HG03558 (cell line): Measurements from ENCODE around the gene WBP2.
"Not testable (repeated sequence)": the region's sequence is repeated elsewhere in the genome, so short reads cannot be mapped to it uniquely, and the experiment has no call there.

Experiments
- ATAC-seq: cut with Tn5 transposase; IDR thresholded peaks from one replicate; pipeline ENCODE4 v1.9.1; 2021; ENCODE audit warnings: moderate number of reproducible peaks; ENCODE audit not compliant: unreplicated experiment; ENCODE audit errors: extremely low read depth

Gene WBP2

GRCh38 chr17:75891022-75891604 is 36.0 kb upstream of the WBP2 start:
- ATAC-seq = no peak

GRCh38 chr17:75889454-75889853 is 34.3 kb upstream of the WBP2 start:
- ATAC-seq = no peak

GRCh38 chr17:75888484-75888883 is 33.3 kb upstream of the WBP2 start:
- ATAC-seq = no peak

GRCh38 chr17:75885860-75886259 is 30.7 kb upstream of the WBP2 start:
- ATAC-seq = not testable (repeated sequence)

GRCh38 chr17:75885431-75885830 is 30.3 kb upstream of the WBP2 start:
- no peak for ATAC-seq

GRCh38 chr17:75881678-75882454 is 26.7 kb upstream of the WBP2 start:
- ATAC-seq = no peak

GRCh38 chr17:75880266-75880665 is 25.1 kb upstream of the WBP2 start:
- no peak for ATAC-seq

- no peak for ATAC-seq
Measured at GRCh38 chr17:75878174-75878998, 23.3 kb upstream of the WBP2 start, which contains the start of gene TRIM47. Gene TRIM47, minus strand, starts transcription at chr17:75878581. Its CDS starts 33 bp downstream, at chr17:75878548.

- no peak for ATAC-seq
Measured at GRCh38 chr17:75877752-75878173, 22.6 kb upstream of the WBP2 start.

- no peak for ATAC-seq
Measured at GRCh38 chr17:75876938-75877751, 22.0 kb upstream of the WBP2 start.

GRCh38 chr17:75876190-75876937 is 21.2 kb upstream of the WBP2 start:
- ATAC-seq = no peak

- ATAC-seq = no peak
Measured at GRCh38 chr17:75875940-75876189, 20.7 kb upstream of the WBP2 start.

GRCh38 chr17:75875182-75875939 is 20.2 kb upstream of the WBP2 start:
- no peak for ATAC-seq

- no peak for ATAC-seq
Measured at GRCh38 chr17:75874323-75875181, 19.4 kb upstream of the WBP2 start.

GRCh38 chr17:75873587-75874322 is 18.6 kb upstream of the WBP2 start:
- ATAC-seq = no peak

- ATAC-seq = no peak
Measured at GRCh38 chr17:75872434-75873351, 17.6 kb upstream of the WBP2 start.
